ENCODE results near the gene RBL2. TPM values are rescaled to one million over a fixed set of nuclear protein-coding genes. Genes with fewer than 3 reads are reported as not detected.
A peak's percentile ranks its signal among the peaks of the same experiment; 100 is the strongest.

Gene RBL2
- total RNA-seq, 1 donor from 2014 or later: 101 TPM

DNA sequence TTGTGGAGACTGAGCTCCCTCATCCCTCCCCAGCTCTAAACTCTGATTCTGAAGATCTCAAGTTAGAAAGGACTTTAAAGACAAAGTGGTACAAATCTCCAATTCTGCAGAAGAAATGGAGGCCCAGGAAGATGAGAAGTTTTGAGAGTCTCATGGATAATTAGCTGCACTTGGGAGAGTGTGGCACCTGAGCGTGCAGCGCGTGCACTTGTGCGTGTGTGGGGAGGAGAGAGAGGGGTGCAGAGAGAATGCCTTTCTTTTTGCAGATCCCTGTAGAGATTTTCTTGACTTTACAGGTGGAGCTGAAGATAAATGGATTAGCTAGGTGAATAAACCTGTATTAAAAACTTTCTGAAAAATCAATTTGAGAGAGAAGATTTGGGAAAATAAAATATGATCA is 83.6 kb downstream of the RBL2 start:
- TF ChIP-seq, protein P1, sequence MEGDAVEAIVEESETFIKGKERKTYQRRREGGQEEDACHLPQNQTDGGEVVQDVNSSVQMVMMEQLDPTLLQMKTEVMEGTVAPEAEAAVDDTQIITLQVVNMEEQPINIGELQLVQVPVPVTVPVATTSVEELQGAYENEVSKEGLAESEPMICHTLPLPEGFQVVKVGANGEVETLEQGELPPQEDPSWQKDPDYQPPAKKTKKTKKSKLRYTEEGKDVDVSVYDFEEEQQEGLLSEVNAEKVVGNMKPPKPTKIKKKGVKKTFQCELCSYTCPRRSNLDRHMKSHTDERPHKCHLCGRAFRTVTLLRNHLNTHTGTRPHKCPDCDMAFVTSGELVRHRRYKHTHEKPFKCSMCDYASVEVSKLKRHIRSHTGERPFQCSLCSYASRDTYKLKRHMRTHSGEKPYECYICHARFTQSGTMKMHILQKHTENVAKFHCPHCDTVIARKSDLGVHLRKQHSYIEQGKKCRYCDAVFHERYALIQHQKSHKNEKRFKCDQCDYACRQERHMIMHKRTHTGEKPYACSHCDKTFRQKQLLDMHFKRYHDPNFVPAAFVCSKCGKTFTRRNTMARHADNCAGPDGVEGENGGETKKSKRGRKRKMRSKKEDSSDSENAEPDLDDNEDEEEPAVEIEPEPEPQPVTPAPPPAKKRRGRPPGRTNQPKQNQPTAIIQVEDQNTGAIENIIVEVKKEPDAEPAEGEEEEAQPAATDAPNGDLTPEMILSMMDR (IDR thresholded peaks at IDR 0.05): no peak
- Histone ChIP-seq H3K4me1 (no peaks in the 10 kb centered on the region), H3K9me3 (no peaks in the 10 kb centered on the region), H3K27me3 (no peaks in the 10 kb centered on the region), H3K4me3 (no peak overlapping the region), H3K36me3 (no peaks in the 10 kb centered on the region), H3K27ac (peak overlapping the region; percentile 36)
- DNase-seq (ENCODE audit: extremely low spot score in 2 of 2): no peak
- intact Hi-C loops (cut with DNase I): no loop called here

DNA sequence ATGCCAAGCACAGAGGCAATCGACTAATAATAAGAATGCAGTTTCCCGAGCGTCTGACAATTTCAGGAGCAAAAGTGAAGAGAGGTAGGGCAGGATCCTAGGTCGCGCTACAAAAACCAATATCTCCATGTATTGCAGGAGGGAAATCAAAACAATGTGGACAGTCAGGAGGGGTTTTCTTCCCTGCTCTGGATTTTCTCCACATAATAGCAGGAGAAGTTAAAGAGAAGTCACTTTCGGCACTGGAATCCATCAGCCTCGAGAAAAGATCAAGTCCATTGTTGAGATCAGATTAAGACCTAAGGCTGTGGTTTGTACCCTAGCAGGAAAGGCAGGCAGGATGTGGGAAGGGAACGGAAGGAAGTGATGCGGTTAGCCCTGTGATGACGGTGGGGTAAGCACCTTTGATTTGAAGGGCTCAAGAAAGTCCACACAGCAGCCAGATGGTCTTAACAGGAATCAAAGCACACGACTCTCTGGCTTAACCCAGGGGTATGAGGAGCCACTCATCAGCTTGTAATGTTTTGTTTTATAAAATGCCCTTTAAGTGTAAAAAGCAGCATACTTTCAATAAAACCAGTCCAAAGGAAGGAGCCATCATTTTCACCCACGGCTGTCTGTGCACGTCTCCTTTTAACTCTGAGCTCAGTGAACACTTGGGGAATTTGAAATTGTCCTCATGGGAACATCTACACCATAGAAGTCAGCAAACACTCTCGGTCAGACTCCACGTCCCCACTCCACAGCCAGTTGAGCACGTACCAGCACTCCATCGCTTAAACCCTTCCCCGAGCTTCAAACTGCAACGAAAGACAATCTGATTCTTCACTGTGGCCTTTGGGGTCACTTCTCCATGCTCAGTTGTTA is 84.5 kb downstream of the RBL2 start:
- TF ChIP-seq POLR2A (IDR thresholded peaks at IDR 0.05) (no peak), POLR2AphosphoS5 (IDR thresholded peaks at IDR 0.05; ENCODE audit: insufficient read depth in 1 of 2, low read depth in 1 of 2) (peak; percentile 18 to 57)
- DNase-seq (ENCODE audit: extremely low spot score in 2 of 2): no peak
- no peak overlapping the region for H3K4me3 ChIP-seq

DNA sequence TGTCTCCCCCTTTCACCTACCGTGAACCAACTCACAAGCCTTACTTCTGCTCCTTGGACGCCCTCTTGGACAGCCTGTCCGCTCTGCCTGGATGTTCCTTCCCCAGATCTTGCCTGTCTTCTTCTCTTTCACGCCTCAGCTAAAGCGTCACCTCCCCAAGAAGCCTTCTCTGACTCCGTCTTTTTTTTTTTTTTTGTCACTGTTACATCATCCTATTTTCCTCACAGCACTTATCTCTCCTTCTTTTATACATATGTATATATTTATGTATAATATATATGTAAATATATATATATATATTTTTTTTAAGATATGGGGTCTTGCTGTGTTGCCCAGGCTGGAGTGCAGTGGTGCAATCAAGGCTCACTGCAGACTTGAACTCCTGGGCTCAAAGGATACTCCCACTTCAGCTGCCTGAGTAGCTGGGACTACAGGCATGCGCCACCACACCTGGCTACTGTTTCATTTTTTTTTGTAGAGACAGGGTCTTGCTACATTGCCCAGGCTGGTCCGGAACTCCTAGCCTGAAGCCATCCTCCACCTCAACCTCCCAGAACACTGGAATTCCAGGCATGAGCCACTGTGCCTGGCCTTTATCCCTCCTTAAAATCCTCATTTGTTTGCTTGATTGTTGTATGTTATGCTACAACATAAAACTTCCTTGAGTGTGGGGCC is 85.3 kb downstream of the RBL2 start:
- Histone ChIP-seq H3K4me1 (no peaks in the 10 kb centered on the region), H3K27me3 (no peaks in the 10 kb centered on the region), H3K36me3 (no peaks in the 10 kb centered on the region), H3K27ac (no peak overlapping the region), H3K4me3 (no peak overlapping the region), H3K9me3 (no peaks in the 10 kb centered on the region)
- intact Hi-C loops (cut with DNase I): no loop called here
- no peak for TF ChIP-seq POLR2A (IDR thresholded peaks at IDR 0.05)
- DNase-seq (ENCODE audit: extremely low spot score in 2 of 2): no peak

More for the DNA sequence above, 84.5 kb downstream of the RBL2 start:
- intact Hi-C loops (cut with DNase I): no loop called here
- Histone ChIP-seq H3K27me3 (no peaks in the 10 kb centered on the region), H3K27ac (peak overlapping the region; percentile 36), H3K4me1 (no peaks in the 10 kb centered on the region), H3K9me3 (no peaks in the 10 kb centered on the region), H3K36me3 (no peaks in the 10 kb centered on the region)

DNA sequence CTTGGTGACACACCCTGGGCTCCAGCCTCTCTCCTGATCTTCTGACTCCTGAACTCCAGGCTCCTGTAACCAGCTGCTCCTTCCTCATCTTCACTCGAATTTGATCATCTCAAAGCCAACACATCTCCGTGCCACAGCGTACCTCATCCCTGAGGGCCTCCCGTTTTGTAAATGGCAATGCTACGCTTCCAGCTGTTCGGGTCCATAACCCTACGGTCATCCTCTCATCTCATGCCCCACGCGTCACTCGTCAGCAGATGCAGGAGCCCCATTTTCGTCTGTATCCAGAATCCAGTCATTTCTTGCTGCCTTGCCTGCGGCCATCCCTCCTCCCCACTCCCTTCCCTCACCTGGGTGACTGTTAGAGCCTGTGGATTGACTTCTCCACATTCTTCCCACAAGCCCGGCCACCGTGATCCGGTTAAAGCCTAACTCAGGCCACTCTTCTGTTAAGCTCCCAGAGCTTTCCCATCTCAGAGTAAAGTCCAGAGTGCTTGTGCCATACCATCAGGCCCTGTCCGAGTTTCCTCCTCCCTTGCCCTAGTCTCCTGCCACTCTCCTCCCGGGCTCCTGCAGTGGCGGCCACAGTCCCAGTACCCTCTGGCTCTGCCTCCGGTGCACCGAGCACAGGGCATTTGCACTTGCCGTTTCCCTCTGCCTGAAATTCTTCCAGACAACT is 89.0 kb downstream of the RBL2 start:
- no peak for TF ChIP-seq POLR2A (IDR thresholded peaks at IDR 0.05)
- TF ChIP-seq, protein P1 (IDR thresholded peaks at IDR 0.05): no peak
- intact Hi-C loops (cut with DNase I): no loop called here
- Histone ChIP-seq H3K27ac (no peak overlapping the region), H3K4me3 (no peak overlapping the region), H3K4me1 (no peaks in the 10 kb centered on the region), H3K27me3 (no peaks in the 10 kb centered on the region), H3K36me3 (no peaks in the 10 kb centered on the region), H3K9me3 (no peaks in the 10 kb centered on the region)
- no peak for DNase-seq (ENCODE audit: extremely low spot score in 2 of 2)

DNA sequence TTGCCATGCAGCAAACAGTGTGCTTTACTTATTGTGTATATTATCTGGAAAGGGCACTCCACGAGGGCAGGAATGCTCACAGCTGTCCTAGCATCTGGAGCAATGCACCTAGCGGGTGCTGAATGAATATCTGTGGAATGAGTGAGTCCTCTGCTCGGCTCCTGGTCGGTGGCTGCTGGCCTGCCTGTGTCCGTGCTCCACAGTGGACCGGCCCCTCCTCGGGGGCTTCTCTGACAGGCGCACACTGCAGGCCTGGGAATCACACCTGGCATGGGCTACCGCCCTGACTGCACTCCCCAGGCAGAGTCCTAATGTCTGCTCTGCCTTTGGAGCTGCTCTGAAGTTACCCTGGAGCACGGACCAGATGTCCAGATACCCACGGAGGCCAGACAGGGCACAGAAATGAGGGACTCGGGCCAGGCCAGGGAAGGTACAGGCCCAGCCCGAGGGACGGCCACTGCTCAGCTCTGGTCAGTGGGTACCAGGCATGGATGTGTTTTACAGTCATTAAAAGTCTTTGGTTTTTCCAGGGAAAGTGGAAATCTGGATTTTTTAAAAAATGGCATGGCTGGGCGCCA is 89.8 kb downstream of the RBL2 start:
- no peaks in the 10 kb centered on the region for H3K9me3 ChIP-seq
- no peaks in the 10 kb centered on the region for H3K27me3 ChIP-seq
- DNase-seq (ENCODE audit: extremely low spot score in 2 of 2): no peak
- H3K4me1 ChIP-seq: no peaks in the 10 kb centered on the region
- H3K36me3 ChIP-seq: no peaks in the 10 kb centered on the region
- no peak overlapping the region for H3K27ac ChIP-seq
- intact Hi-C loops (cut with DNase I): no loop called here
- H3K4me3 ChIP-seq: no peak overlapping the region
- TF ChIP-seq POLR2AphosphoS5 (IDR thresholded peaks at IDR 0.05; ENCODE audit: insufficient read depth in 1 of 2, low read depth in 1 of 2) (no peak), POLR2A (IDR thresholded peaks at IDR 0.05) (no peak)
- TF ChIP-seq, protein P1 (IDR thresholded peaks at IDR 0.05): no peak
